K562 (cell line): ENCODE results near the gene MAP1S. TPM values are rescaled to one million over a fixed set of nuclear protein-coding genes. Genes with fewer than 3 reads are reported as not detected.

Source experiments
- MAZ ChIP-seq, 2 experiments: fragments of 450-650 bp in 1 of 2; sonication (generic) in 1 of 2; formaldehyde crosslinking; IDR thresholded peaks in 1 of 2; conservative IDR thresholded peaks in 1 of 2; 2 replicates each; pipeline versions ENCODE4 v1.4.0 to v1.5.0; 2020; ENCODE audit warnings: mild to moderate bottlenecking in 1 of 2, missing genetic modification reagents in 1 of 2
- NFIC ChIP-seq: fragments of 450-650 bp; IDR thresholded peaks from 2 replicates; pipeline ENCODE4 v1.6.1; 2017; ENCODE audit warnings: mild to moderate bottlenecking, inconsistent platforms
- PTTG1 ChIP-seq: fragments of 450-650 bp; IDR thresholded peaks from 2 replicates; pipeline ENCODE4 v1.6.1; 2016; ENCODE audit warnings: low read depth, mild to moderate bottlenecking, missing genetic modification characterization, missing compliant biosample characterization
- RAD21 ChIP-seq, 2 experiments: fragments of 250-450 bp in 1 of 2; fragments of 450-650 bp in 1 of 2; sonication (Bioruptor Pico) in 1 of 2; formaldehyde crosslinking in 1 of 2; IDR thresholded peaks in 1 of 2; conservative IDR thresholded peaks in 1 of 2; 2 replicates each; pipeline versions ENCODE4 v1.4.0 to v1.8.0; 2020 to 2022; ENCODE audit warnings: mild to moderate bottlenecking in 2 of 2, moderate library complexity in 1 of 2
- RBFOX2 ChIP-seq: fragments of 200-400 bp; formaldehyde crosslinking; IDR thresholded peaks from 2 replicates; pipeline ENCODE4 v1.6.1; 2017; ENCODE audit warnings: low read depth, mild to moderate bottlenecking, low read length, moderate library complexity
- RFX1 ChIP-seq: fragments of 450-650 bp; IDR thresholded peaks from 2 replicates; pipeline ENCODE4 v1.6.1; 2016; ENCODE audit warnings: mild to moderate bottlenecking, moderate library complexity
- ZBTB33 ChIP-seq: sonication (generic); formaldehyde crosslinking; IDR thresholded peaks from 2 replicates; pipeline ENCODE4 v1.8.1; 2023; ENCODE audit warnings: mild to moderate bottlenecking, missing genetic modification reagents
- ZNF584 ChIP-seq: fragments of 200-800 bp; sonication (Bioruptor generic); IDR thresholded peaks from 2 replicates; pipeline ENCODE4 v1.6.1; 2016; ENCODE audit warnings: low read depth, mild to moderate bottlenecking, missing genetic modification characterization, missing compliant biosample characterization
- ZNF639 ChIP-seq, 2 experiments: fragments of 200-800 bp in 1 of 2; sonication (Bioruptor generic) in 1 of 2; sonication (generic) in 1 of 2; formaldehyde crosslinking in 1 of 2; IDR thresholded peaks in 1 of 2; conservative IDR thresholded peaks in 1 of 2; 2 replicates each; pipeline versions ENCODE4 v1.5.0 to v1.6.1; 2016 to 2020; ENCODE audit warnings: missing compliant biosample characterization in 1 of 2, missing genetic modification characterization in 1 of 2, missing genetic modification reagents in 1 of 2
- polyA plus RNA-seq, 8 experiments: library from polyadenylated mRNA; depleted of rRNA in 4 of 8; stranded (reverse) in 5 of 8; unstranded in 3 of 8; fragments of >200 nt; fragmentation: Nextera tagmentation in 2 of 8; fragmentation: Illumina TruSeq in 1 of 8; extraction: Ambion mirVana in 2 of 8; extraction: Trizol in 1 of 8; gene quantifications; 2 replicates each; pipeline versions ENCODE4 v1.2.1 to v1.2.3, GENCODE V29; 2011 to 2014; ENCODE audit warnings: inconsistent platforms in 1 of 8, missing spikeins in 1 of 8
- total RNA-seq, 7 experiments: library from RNA; depleted of rRNA in 6 of 7; stranded (reverse); fragments of >200 nt in 6 of 7; fragmentation: Illumina TruSeq in 2 of 7; extraction: Trizol in 2 of 7; gene quantifications; 2 replicates each; pipeline versions ENCODE4 v1.2.1 to v1.2.3, GENCODE V29; 2011 to 2021; ENCODE audit warnings: low replicate concordance in 1 of 7

MAP1S gene
- total and polyA plus RNA-seq, 9 of the 15 experiments (the other 6 are each of a cell fraction or from before 2014, with no cell fraction given): 2.0 to 81.0 (median 9.5) TPM

- peak; percentile 84 for TF ChIP-seq ZBTB33 (CRISPR knock-in tag)
- peak; percentile 89 for TF ChIP-seq NFIC
- TF ChIP-seq RFX1: no peak
- no peak for TF ChIP-seq MAZ (CRISPR knock-in tag; conservative IDR thresholded peaks at IDR 0.05 in 1 of 2, IDR thresholded peaks at IDR 0.05 in 1 of 2)
- no peak for TF ChIP-seq ZNF584 (CRISPR knock-in tag)
- TF ChIP-seq RBFOX2: peak; percentile 51; the same call in 1 of the 2 replicates
- TF ChIP-seq ZNF639 (CRISPR knock-in tag; conservative IDR thresholded peaks at IDR 0.05 in 1 of 2, IDR thresholded peaks at IDR 0.05 in 1 of 2): no peak
- TF ChIP-seq PTTG1 (tag): no peak
- peak in 1 of 2 experiments; percentile 43; a peak in 2 of 4 replicates for TF ChIP-seq RAD21 (CRISPR knock-in tag; conservative IDR thresholded peaks at IDR 0.05 in 1 of 2, IDR thresholded peaks at IDR 0.05 in 1 of 2)
- TF ChIP-seq, all 486 proteins: peak for 7
Observed at GRCh38 chr19:17766543-17767131, 47.4 kb downstream of the MAP1S start (continued).
